OCI-LY3 (cell line): ENCODE results near the gene TRIM44.

Experiments used
- CTCF ChIP-seq: fragments of 200-600, 300-600 bp; sonication (generic); IDR thresholded peaks from 2 replicates; pipeline ENCODE4 v1.5.1; 2014; ENCODE audit warnings: antibody characterized with exemption, low read length, low read depth
- EZH2phosphoT487 ChIP-seq: fragments of 200-600 bp; shearing (Covaris generic); IDR thresholded peaks from 2 replicates; pipeline ENCODE4 v1.6.1; 2018; ENCODE audit warnings: antibody characterized with exemption, mixed run types, low read depth

GRCh38 chr11:35815556-35816315 lies 153.2 kb downstream of the TRIM44 start:
- TF ChIP-seq CTCF (no peak), EZH2phosphoT487 (no peak)
